MV-4-11 (cell line): Measurements from ENCODE around the gene RXFP4.
"Not testable (repeated sequence)": the region's sequence is repeated elsewhere in the genome, so short reads cannot be mapped to it uniquely, and the experiment has no call there.

Experiments used
- DNase-seq: peaks from one replicate; lab custom pipeline; 2025; lab: John Stamatoyannopoulos, UW

The RXFP4 gene

DNA sequence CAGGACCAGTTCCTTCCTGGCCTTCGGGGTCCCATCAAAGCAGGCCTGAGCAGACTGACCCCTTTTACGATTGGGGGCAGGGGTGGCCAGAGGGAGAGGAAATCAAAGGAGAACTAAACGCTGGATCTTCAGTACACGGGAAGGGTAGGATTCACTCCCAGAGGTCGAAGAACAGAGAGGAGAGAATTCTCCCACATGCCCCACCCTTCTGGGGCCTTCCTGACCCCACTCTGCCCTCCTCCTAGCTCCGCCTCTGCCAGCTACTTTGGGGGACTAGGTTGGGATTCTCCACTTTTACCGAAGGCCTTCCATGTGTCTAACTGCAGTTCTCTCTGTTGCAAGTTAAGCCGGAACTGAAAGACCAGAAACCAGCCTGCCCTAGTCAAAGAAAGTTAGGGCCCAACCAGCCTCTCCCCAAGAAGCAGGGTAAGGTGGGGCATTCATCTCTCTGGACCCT, 37.6 kb downstream of the RXFP4 start:
- peak; percentile 70 for DNase-seq

DNA sequence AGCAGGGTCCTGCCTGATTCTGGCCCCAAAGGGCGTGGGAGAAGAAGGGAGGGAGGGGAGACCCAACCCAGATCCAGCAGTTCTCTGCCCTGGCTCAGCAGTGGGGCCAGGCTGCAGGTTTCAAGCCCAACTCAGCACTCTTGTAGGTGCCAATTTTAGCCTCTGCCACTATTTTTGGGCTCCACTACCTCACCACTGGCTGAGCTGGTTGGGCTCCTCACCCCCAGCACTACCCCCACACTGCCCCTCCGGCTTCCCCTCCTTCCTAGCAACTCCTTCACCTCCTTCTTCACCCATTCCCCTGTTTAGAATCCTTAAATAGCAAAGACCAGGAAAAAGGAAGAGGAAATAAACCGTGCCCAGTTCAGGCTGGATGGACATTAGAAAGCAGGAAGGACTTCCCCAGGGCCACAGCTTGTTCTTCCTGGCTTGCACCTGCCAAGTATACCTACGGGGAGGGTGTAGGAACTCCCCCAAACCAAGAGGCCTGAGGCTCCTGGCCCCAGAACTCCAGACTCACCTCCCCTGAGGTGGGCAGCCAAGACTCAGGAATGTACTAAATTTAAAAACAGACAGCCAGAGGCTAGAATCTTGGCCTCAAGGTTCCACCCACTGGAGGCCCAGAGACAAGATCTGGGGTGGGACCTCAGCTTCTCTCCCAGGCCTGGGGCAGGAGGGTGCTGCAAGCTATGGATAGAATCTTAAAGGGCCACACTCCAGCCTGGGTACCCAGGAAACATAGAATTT, 38.3 kb downstream of the RXFP4 start:
- no peak for DNase-seq

DNA sequence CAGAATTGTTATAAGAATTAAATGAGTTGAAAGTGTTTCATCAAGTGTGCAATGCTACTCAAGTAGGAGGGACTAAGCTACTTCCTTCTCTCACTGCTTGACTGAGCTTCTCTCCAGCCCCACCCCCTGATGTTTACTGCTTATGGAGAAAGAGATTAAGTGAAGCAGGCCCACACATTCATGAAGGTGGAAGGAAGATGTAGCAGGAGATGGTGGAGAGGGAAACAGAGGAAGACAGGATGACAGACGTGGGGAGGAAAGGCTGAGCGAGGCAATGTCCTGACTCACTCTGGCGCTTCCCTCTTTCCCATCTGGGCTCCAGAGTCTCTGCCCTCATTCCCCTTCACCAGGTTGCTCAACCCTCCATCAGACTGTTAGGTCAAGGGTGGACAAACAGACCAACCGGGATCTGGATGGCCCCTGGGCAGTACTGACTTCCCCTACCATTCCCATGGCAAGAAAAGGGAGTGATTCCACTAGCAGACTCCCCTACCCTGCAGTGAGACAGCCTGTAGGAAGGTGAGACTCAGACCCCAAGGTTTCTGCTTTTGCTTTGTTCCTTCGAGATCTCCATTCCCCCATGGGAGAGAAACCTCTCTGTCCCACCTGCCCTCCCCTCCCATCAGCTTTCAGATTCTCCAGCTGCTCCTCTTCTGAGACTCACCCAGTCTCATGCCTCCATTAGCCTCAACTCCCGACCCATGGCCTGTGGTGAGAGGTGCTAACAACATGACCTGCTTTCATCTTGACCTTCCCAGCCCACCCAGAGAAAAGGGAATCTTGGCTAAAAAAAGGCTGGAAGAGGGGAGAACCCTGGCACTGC, 40.0 kb downstream of the RXFP4 start:
- DNase-seq = peak; percentile 66

DNA sequence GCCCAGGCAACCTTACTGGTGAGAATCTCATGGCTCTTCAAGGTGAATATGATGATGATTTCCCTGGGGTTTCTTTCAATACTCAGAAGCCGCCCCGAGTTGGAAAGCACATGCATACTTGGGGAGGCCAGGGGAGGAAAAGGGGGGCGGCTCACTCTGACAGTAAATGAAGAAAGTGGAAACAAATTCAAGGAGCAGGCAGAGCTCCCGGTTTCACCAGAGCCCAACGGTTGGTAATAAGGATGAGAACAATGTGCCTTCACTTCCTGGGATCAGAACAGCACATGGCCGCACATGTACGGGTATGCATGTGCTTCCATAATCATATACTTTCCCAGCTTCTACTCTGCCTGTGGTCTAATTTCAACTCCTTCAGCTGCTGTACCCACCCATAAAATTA, 40.7 kb downstream of the RXFP4 start:
- no peak for DNase-seq

DNA sequence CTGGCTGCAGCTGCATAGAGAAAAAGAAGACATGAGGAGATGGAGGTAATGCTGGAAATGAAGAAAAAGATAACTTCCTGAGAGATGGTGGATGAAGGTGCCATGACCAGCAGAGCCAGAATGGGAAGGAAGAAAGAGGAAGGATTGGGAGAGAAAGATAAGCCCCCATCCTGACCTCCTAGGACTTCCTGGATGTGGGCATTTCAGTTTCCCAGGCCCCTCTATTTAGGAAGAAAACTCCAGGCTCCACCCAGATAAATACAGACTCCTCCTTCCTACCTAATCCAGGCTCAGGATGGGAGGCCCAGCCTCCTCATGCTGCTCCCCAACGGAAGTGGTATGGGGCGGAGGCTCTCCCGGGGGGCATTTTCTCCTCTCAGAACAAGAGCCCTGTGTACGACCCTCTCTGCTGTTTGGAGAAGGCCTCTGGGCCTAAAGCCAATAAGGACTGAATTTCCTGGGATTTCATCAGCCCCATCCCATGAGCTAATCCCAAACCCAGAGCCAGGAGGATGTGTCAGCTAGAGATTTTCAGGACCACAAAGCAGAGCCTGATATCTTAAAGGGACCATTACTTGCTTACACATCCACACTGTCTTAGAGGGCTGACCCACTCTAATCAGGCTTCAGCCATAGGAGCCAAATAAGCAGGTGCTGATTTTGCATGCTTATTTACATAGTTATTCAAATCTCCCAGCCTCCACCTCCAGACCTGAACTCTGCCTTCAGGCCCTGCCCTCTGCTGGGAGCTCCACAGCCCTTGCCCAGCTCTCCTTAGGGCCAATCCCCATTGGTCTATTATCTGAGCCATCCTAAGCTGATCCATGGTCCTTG, 42.0 kb downstream of the RXFP4 start:
- no peak for DNase-seq

DNA sequence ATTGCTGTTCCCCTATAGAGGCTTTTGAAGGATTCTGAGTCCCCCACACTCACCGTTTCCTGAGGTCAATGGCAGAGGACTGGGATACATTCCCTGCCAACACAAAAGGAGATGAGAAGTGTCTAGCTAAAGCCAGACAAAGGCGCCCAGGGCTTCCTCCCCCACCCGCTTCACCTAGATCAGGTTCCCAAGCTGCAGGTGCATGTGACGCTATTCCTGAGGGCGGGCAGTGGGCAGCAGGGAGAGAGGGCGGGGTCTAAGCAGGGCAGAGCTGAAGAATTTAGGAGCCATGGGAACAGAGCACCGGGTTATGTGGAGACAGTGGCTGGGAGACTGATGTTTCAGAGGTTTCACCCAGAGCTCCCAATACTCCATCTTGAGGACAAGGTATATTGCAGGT, 42.9 kb downstream of the RXFP4 start:
- no peak for DNase-seq

DNA sequence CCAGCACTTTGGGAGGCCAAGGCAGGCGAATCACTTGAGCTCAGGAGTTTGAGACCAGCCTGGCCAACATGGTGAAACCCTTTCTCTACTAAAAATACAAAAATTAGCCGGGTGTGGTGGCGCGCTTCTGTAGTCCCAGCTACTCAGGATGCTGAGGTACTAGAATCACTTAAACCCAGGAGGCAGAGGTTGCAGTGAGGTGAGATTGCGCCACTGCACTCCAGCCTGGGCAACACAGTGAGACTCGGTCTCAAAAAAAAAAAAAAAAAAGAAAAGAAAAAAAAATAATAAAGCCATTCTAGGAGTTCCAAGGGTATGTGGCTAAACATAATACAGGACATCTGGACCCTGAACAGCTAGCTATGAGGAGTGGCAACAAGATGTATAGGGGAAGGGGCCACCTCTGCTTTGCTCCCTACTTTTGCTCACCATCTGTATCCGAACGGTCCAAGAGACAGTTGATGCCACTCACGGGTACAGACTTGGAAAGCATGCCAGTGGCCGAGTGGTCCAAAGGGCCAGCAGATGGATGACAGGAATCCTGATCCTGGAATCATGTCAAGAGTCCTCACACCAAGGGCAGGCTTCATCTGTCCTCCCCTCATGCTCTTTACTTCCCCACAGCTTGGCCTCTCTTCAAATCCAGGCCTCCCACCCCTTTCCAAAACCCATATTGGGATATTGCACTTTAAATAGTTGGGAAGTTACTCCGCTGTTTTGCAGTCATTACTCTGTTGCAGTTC, 43.6 kb downstream of the RXFP4 start:
- DNase-seq = not testable (repeated sequence)

DNA sequence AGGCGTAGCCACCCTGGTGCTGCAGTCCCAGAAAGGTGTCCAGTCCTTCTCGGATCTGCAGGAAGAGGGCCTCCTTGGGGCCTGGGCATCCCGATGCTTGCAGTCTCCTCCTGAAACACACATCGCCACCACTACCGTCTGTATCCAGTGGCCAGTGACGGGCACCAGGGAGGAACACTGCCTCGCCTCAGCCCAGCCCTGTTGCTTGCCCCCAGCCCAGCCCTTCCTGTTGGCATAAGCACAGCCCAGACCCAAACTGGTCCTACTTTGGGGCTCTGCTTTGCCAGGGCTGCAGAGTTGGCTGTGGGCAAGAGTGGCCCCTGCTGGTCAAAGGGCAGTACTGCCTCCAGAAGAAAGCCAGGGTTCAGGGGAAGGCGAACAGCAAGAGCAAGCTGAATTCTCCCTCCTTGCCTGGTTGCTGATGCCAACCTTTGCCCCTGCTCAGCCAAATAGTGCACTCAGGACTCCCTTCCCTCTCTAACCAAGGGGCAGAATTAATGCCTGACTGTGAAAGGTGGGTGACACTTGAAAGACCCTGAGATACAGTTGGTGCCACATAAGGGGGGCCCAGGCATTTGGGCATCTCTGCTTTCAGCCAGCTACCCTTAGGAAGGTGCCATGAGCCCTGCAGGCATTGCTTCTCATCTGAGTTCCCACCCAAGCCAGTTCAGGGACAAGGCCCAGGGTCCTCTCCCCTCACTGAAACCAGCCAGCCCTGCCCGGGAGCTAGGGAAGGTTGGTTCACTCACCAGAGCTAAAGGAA, 48.0 kb downstream of the RXFP4 start:
- peak; percentile 73 for DNase-seq

DNA sequence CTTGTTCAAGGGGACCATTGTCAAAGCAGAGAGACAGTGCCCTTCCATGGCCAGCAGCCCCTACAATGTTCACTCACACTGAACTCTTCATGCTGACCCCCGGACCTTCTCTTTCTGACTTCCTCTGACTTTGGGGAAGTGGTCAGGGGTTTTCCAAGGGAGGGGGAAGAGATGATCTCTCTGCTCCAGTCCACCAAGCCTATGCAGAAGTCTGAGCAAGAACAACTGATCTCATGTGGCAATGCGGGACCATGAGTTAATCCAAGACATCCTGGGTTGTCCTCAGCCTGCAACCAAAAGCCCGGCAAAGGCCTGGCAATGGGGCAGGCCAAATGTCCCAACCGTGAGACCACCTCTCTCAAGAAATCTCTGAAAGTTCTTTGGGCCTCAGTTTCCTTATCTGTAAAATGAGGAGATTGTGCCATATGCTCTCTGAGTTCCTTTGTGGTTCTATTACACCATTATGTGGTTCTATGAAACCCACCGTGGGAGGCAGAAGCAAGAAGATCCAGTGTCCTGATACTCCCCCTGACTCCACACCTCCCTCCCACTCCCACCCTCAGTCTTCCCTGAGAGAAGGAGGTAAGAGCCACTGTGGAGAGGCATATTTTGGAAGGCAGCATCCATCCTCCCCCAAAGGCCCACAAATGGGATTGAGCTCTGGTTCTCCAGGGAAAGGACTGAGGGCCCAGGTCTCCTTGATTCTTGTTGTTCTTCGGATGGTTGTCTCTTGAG, 48.7 kb downstream of the RXFP4 start:
- DNase-seq = peak; percentile 94
